Neural cell (in vitro differentiated cells): ENCODE measurements around the gene MYH13.

Experiments used
- TF ChIP-seq, protein P1 (sequence below): fragments of 450-650 bp; IDR thresholded peaks from 2 replicates; pipeline ENCODE4 v1.5.1; 2014; ENCODE audit warnings: antibody characterized with exemption, mild to moderate bottlenecking, moderate library complexity; ENCODE audit not compliant: poor library complexity, severe bottlenecking
- TF ChIP-seq, protein P2 (sequence below): IDR thresholded peaks from 2 replicates; pipeline ENCODE4 v1.6.1; 2012; ENCODE audit warnings: borderline replicate concordance

DNA sequence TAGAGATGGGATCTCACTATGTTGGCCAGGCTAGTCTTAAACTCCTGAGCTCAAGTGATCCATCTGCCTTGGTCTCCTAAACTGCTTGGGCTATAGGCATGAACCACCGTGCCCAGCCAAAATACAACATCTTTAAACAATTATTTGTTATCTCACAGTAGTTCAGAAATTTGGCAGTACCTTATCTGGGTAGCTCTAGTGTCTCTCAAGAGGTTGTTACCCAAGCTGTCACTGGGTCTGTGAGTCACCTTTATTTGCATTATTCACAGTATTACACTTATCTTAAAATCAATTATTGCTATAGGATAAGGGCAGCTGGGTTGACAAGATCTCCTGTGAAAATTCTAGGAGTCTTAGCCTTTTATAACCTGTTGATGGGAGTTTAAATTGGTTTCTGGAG, 110.4 kb downstream of the MYH13 start:
- TF ChIP-seq, protein P1, sequence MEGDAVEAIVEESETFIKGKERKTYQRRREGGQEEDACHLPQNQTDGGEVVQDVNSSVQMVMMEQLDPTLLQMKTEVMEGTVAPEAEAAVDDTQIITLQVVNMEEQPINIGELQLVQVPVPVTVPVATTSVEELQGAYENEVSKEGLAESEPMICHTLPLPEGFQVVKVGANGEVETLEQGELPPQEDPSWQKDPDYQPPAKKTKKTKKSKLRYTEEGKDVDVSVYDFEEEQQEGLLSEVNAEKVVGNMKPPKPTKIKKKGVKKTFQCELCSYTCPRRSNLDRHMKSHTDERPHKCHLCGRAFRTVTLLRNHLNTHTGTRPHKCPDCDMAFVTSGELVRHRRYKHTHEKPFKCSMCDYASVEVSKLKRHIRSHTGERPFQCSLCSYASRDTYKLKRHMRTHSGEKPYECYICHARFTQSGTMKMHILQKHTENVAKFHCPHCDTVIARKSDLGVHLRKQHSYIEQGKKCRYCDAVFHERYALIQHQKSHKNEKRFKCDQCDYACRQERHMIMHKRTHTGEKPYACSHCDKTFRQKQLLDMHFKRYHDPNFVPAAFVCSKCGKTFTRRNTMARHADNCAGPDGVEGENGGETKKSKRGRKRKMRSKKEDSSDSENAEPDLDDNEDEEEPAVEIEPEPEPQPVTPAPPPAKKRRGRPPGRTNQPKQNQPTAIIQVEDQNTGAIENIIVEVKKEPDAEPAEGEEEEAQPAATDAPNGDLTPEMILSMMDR, result no peak
- TF ChIP-seq, protein P2, sequence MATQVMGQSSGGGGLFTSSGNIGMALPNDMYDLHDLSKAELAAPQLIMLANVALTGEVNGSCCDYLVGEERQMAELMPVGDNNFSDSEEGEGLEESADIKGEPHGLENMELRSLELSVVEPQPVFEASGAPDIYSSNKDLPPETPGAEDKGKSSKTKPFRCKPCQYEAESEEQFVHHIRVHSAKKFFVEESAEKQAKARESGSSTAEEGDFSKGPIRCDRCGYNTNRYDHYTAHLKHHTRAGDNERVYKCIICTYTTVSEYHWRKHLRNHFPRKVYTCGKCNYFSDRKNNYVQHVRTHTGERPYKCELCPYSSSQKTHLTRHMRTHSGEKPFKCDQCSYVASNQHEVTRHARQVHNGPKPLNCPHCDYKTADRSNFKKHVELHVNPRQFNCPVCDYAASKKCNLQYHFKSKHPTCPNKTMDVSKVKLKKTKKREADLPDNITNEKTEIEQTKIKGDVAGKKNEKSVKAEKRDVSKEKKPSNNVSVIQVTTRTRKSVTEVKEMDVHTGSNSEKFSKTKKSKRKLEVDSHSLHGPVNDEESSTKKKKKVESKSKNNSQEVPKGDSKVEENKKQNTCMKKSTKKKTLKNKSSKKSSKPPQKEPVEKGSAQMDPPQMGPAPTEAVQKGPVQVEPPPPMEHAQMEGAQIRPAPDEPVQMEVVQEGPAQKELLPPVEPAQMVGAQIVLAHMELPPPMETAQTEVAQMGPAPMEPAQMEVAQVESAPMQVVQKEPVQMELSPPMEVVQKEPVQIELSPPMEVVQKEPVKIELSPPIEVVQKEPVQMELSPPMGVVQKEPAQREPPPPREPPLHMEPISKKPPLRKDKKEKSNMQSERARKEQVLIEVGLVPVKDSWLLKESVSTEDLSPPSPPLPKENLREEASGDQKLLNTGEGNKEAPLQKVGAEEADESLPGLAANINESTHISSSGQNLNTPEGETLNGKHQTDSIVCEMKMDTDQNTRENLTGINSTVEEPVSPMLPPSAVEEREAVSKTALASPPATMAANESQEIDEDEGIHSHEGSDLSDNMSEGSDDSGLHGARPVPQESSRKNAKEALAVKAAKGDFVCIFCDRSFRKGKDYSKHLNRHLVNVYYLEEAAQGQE, result no peak
